K562 (cell line): ENCODE results near the gene ZBTB47. TPM values are rescaled to one million over a fixed set of nuclear protein-coding genes. Genes with fewer than 3 reads are reported as not detected.

Experiments
- ATAC-seq: fragments of 200-7000 bp; cut with Tn5 transposase; 3 replicates; pipeline ENCODE4 v1.9.1; 2020; ENCODE audit warnings: moderate library complexity
- BruUV-seq: library from RNA; stranded (reverse); fragments of 400-500 nt; replicated peaks from 2 replicates; lab custom pipeline; 2021; lab: Mats Ljungman, UMichigan
- CTCF ChIA-PET: fragments of 300-600 bp; formaldehyde crosslinking; extraction: SDS; loops from one replicate; lab custom pipeline; 2021; ENCODE audit warnings: low intra/inter-chr PET ratio; lab: Yijun Ruan, JAX
- POLR2A ChIA-PET: fragments of 300-600, 350-650 bp; sonication (Branson Sonifier 250); formaldehyde crosslinking; extraction: SDS; loops from one replicate; lab custom pipeline; 2021; ENCODE audit warnings: antibody characterized with exemption, inconsistent platforms; lab: Yijun Ruan, JAX
- DNase-seq, 4 experiments: peaks; one replicate each; pipeline versions ENCODE4 v3.0.0 to v3.0.0-alpha.2; 2011 to 2018; ENCODE audit warnings: low spot score in 3 of 4, mixed read lengths in 3 of 4; ENCODE audit errors: extremely low read depth in 1 of 4
- FAIRE-seq: peaks from 2 replicates; lab custom pipeline; 2011; peaks lifted over from hg19 to GRCh38; lab: Jason Lieb, UNC
- H2AFZ ChIP-seq: 2 replicates; pipeline ENCODE4 v1.6.0; 2011; ENCODE audit warnings: low read depth, low read length, control low read depth, inconsistent platforms
- H3K27ac ChIP-seq: fragments of 200-600 bp; 3 replicates; pipeline ENCODE4 v1.8.0; 2011; ENCODE audit warnings: low read depth, mild to moderate bottlenecking, control low read depth, inconsistent platforms, low read length, moderate library complexity, mixed read lengths; ENCODE audit errors: extremely low read depth
- H3K27me3 ChIP-seq, 2 experiments: fragments of 300-600 bp in 1 of 2; 2 replicates in 1 of 2; 3 replicates in 1 of 2; pipeline versions ENCODE4 v1.6.0 to v1.8.0; 2011; ENCODE audit warnings: inconsistent platforms in 2 of 2, low read length in 2 of 2, mild to moderate bottlenecking in 1 of 2, mixed read lengths in 1 of 2, moderate library complexity in 1 of 2; ENCODE audit not compliant: control insufficient read depth in 2 of 2, insufficient read depth in 2 of 2
- H3K36me3 ChIP-seq: fragments of 300-600 bp; 3 replicates; pipeline ENCODE4 v1.8.0; 2011; ENCODE audit warnings: mild to moderate bottlenecking, low read length, inconsistent platforms; ENCODE audit not compliant: control insufficient read depth, insufficient read depth
- H3K4me1 ChIP-seq, 2 experiments: fragments of 200-600 bp in 1 of 2; replicated peaks in 1 of 2; 2 replicates in 1 of 2; 3 replicates in 1 of 2; pipeline versions ENCODE4 v1.5.1 to v1.8.0; 2011; ENCODE audit warnings: inconsistent platforms in 2 of 2, low read length in 2 of 2, mild to moderate bottlenecking in 1 of 2, mixed read lengths in 1 of 2, moderate library complexity in 1 of 2; ENCODE audit not compliant: control insufficient read depth in 2 of 2, insufficient read depth in 2 of 2
- H3K4me2 ChIP-seq: 2 replicates; pipeline ENCODE4 v1.6.1; 2011; ENCODE audit warnings: low read length, control low read depth, inconsistent platforms, mixed read lengths; ENCODE audit not compliant: insufficient read depth
- H3K4me3 ChIP-seq: fragments of 200-600 bp; sonication (generic), shearing (Covaris generic); 2 replicates; pipeline ENCODE4 v1.5.1; 2016; ENCODE audit warnings: control low read depth, inconsistent platforms
- H3K79me2 ChIP-seq: fragments of 200-600 bp; 3 replicates; pipeline ENCODE4 v1.8.0; 2011; ENCODE audit warnings: low read length, inconsistent platforms; ENCODE audit not compliant: control insufficient read depth, insufficient read depth
- H3K9ac ChIP-seq, 2 experiments: 2 replicates each; pipeline versions ENCODE4 v1.6.0 to v1.6.1; 2011; ENCODE audit warnings: low read depth in 2 of 2, low read length in 2 of 2, control low read depth in 1 of 2, inconsistent platforms in 1 of 2, mild to moderate bottlenecking in 1 of 2, mixed read lengths in 1 of 2; ENCODE audit not compliant: insufficient read depth in 1 of 2
- H3K9me1 ChIP-seq: one replicate; pipeline ENCODE4 v1.6.0; 2011; ENCODE audit warnings: inconsistent platforms, mild to moderate bottlenecking, low read length, moderate library complexity; ENCODE audit not compliant: control insufficient read depth, insufficient read depth
- H3K9me3 ChIP-seq: replicated peaks from 2 replicates; pipeline ENCODE4 v1.5.1; 2011; ENCODE audit warnings: low read depth, low read length, inconsistent platforms; ENCODE audit not compliant: control insufficient read depth, insufficient read depth
- H4K20me1 ChIP-seq: replicated peaks from 2 replicates; pipeline ENCODE4 v1.6.1; 2011; ENCODE audit warnings: low read length, inconsistent platforms, mixed read lengths; ENCODE audit not compliant: control insufficient read depth, insufficient read depth
- POLR2AphosphoS2 ChIP-seq: IDR thresholded peaks from 2 replicates; pipeline ENCODE4 v1.6.1; 2012; ENCODE audit warnings: low read length, improper control_type of control experiment
- RBM14 ChIP-seq: fragments of 200-400 bp; formaldehyde crosslinking; IDR thresholded peaks from 2 replicates; pipeline ENCODE4 v1.6.1; 2018; ENCODE audit warnings: low read depth, mild to moderate bottlenecking, low read length, moderate library complexity, borderline replicate concordance; ENCODE audit not compliant: insufficient read depth
- ZBTB43 ChIP-seq: sonication (generic); formaldehyde crosslinking; IDR thresholded peaks from 2 replicates; pipeline ENCODE4 v1.8.0; 2023; ENCODE audit warnings: mild to moderate bottlenecking, missing genetic modification reagents
- ZNF121 ChIP-seq: sonication (generic); formaldehyde crosslinking; conservative IDR thresholded peaks from 2 replicates; pipeline ENCODE4 v1.8.0; 2022; ENCODE audit warnings: missing genetic modification reagents
- WGBS: fragments of 100-300 bp; shearing (Covaris generic); methylation state at CpG from one replicate; pipeline ENCODE4 v1.1.6; 2016; ENCODE audit warnings: low coverage, mixed read lengths; ENCODE audit not compliant: insufficient coverage; ENCODE audit errors: missing lambda C conversion rate; 5-methylcytosine and 5-hydroxymethylcytosine counted together
- in situ Hi-C: fragments of 300-500 bp; cut with MboI; formaldehyde crosslinking; loops from 4 replicates; pipeline ENCODE4 v1.15.0; 2018; ENCODE audit warnings: inconsistent platforms, mixed read lengths
- intact Hi-C: fragments of 100-400 bp; cut with micrococcal nuclease; formaldehyde crosslinking; loops from 2 replicates; pipeline ENCODE4 v1.14.2; 2022
- polyA plus RNA-seq, 8 experiments: library from polyadenylated mRNA; depleted of rRNA in 4 of 8; stranded (reverse) in 5 of 8; unstranded in 3 of 8; fragments of >200 nt; fragmentation: Nextera tagmentation in 2 of 8; fragmentation: Illumina TruSeq in 1 of 8; extraction: Ambion mirVana in 2 of 8; extraction: Trizol in 1 of 8; gene quantifications; 2 replicates each; pipeline versions ENCODE4 v1.2.1 to v1.2.3, GENCODE V29; 2011 to 2014; ENCODE audit warnings: inconsistent platforms in 1 of 8, missing spikeins in 1 of 8
- total RNA-seq, 7 experiments: library from RNA; depleted of rRNA in 6 of 7; stranded (reverse); fragments of >200 nt in 6 of 7; fragmentation: Illumina TruSeq in 2 of 7; extraction: Trizol in 2 of 7; gene quantifications; 2 replicates each; pipeline versions ENCODE4 v1.2.1 to v1.2.3, GENCODE V29; 2011 to 2021; ENCODE audit warnings: low replicate concordance in 1 of 7

ZBTB47 gene
- total and polyA plus RNA-seq, 9 of the 15 experiments (the other 6 are each of a cell fraction or from before 2014, with no cell fraction given): 0.11 to 4.6 (median 1.7) TPM; not detected in 1

GRCh38 chr3:42667096-42667522, 13.6 kb downstream of the ZBTB47 start:
- in situ Hi-C loops (no loop called here), intact Hi-C loops (no loop called here)
- ChIA-PET CTCF (no interaction called here), POLR2A (interaction anchor here (1.1 kb wide), 1 partner anchor 28 kb away, joined by 4 read pairs; no protein-coding TSS in a partner anchor)
- WGBS: 10% methylated on average over 7 of the region's 7 CpGs
- Histone ChIP-seq H3K9ac (peak overlapping the region in 1 of 2 experiments; percentile 40; a peak in 1 of 4 replicates), H3K36me3 (no peaks in the 10 kb centered on the region), H3K4me1 (peaks cover 4 to 10% of the 10 kb centered on the region in 2 experiments; a peak in 4 of 5 replicates), H4K20me1 (0 out of 2 replicates have a peak, but pooled peaks cover 11% of the 10 kb centered on the region), H2AFZ (no peak overlapping the region), H3K9me3 (no peaks in the 10 kb centered on the region), H3K4me3 (no peak overlapping the region), H3K4me2 (no peak overlapping the region), H3K79me2 (no peaks in the 10 kb centered on the region), H3K27me3 (peaks cover 7 to 24% of the 10 kb centered on the region in 2 experiments; a peak in 3 of 5 replicates), H3K9me1 (no peaks in the 10 kb centered on the region), H3K27ac (no peak overlapping the region)
- no peak for FAIRE-seq
- BruUV-seq: no TSS peak
- no peak for DNase-seq
- TF ChIP-seq ZBTB43 (CRISPR knock-in tag) (no peak), ZNF121 (no peak), RBM14 (no peak), POLR2AphosphoS2 (0 out of 2 replicates have a peak, but pooled peaks have one; percentile 32)
- no peak for ATAC-seq
